Measurements from ENCODE around the gene CARS2. TPM values are rescaled to one million over a fixed set of nuclear protein-coding genes. Genes with fewer than 3 reads are reported as not detected.

CARS2 gene
- total and polyA plus RNA-seq, 2 of the 8 experiments (the other 6 are each of a cell fraction or from before 2014, with no cell fraction given), result 47.7 to 55.9 TPM

- TF ChIP-seq SIN3A (conservative IDR thresholded peaks at IDR 0.05 in 1 of 2, IDR thresholded peaks at IDR 0.05 in 1 of 2; ENCODE audit: low read depth in 1 of 2, low read length in 2 of 2) (peak in 1 of 2 experiments; percentile 75; a peak in 2 of 4 replicates), CHD1 (IDR thresholded peaks at IDR 0.05; ENCODE audit: low read depth, low read length) (no peak), CBX5 (IDR thresholded peaks at IDR 0.05; ENCODE audit: low read depth, low read length) (no peak), SUZ12 (IDR thresholded peaks at IDR 0.05; ENCODE audit: low read length) (no peak), TBP (IDR thresholded peaks at IDR 0.05; ENCODE audit: low read depth, low read length) (peak; percentile 55; the same call in 1 of the 2 replicates), TEAD4 (IDR thresholded peaks at IDR 0.05; ENCODE audit: low read depth, low read length) (0 out of 2 replicates have a peak, but pooled peaks have one; percentile 44), ZNF274 (IDR thresholded peaks at IDR 0.05; ENCODE audit: borderline replicate concordance, extremely low read depth, low read length) (no peak), EP300 (IDR thresholded peaks at IDR 0.05; ENCODE audit: borderline replicate concordance in 1 of 2, low read depth in 2 of 2, low read length in 2 of 2) (no peak), FOSL1 (IDR thresholded peaks at IDR 0.05; ENCODE audit: insufficient read depth, low read depth, low read length) (no peak), EGR1 (IDR thresholded peaks at IDR 0.05; ENCODE audit: borderline replicate concordance, low read depth, low read length) (no peak), KDM4A (IDR thresholded peaks at IDR 0.05; ENCODE audit: low read depth, low read length, severe bottlenecking) (peak; percentile 98), POLR2AphosphoS5 (IDR thresholded peaks at IDR 0.05; ENCODE audit: low read depth, low read length) (peak; percentile 22)
Measured at GRCh38 chr13:110615322-110616102, 90.4 kb downstream of the CARS2 start, which contains the start of gene NAXD (continued).

Measured in H1 (cell line).